ENCODE measurements around the gene PFDN6.
A peak's percentile ranks its signal among the peaks of the same experiment; 100 is the strongest.
"Not testable (repeated sequence)": the region's sequence is repeated elsewhere in the genome, so short reads cannot be mapped to it uniquely, and the experiment has no call there.

PFDN6 gene

GRCh38 chr6:33273924-33274902 lies 15.2 kb upstream of the PFDN6 start:
- no peak for DNase-seq (ENCODE audit: low read depth, low spot score)

- DNase-seq (ENCODE audit: low read depth, low spot score): not testable (repeated sequence)
Observed at GRCh38 chr6:33275795-33276580, 13.4 kb upstream of the PFDN6 start.

GRCh38 chr6:33276581-33276863 lies 12.9 kb upstream of the PFDN6 start:
- DNase-seq (ENCODE audit: low read depth, low spot score): no peak

- DNase-seq (ENCODE audit: low read depth, low spot score): peak; percentile 41
Observed at GRCh38 chr6:33276864-33277662, 12.3 kb upstream of the PFDN6 start, which contains the start of gene B3GALT4. Gene B3GALT4 (plus strand): TSS chr6:33277123. CDS start chr6:33277420, 297 bp downstream.

GRCh38 chr6:33277663-33278391 lies 11.6 kb upstream of the PFDN6 start:
- no peak for DNase-seq (ENCODE audit: low read depth, low spot score)

GRCh38 chr6:33278392-33278741 lies 11.0 kb upstream of the PFDN6 start:
- DNase-seq (ENCODE audit: low read depth, low spot score): no peak

- DNase-seq (ENCODE audit: low read depth, low spot score): no peak
Observed at GRCh38 chr6:33278810-33279209, 10.6 kb upstream of the PFDN6 start.

- no peak for DNase-seq (ENCODE audit: low read depth, low spot score)
Observed at GRCh38 chr6:33279257-33279695, 10.1 kb upstream of the PFDN6 start.

GRCh38 chr6:33279971-33280511 lies 9.4 kb upstream of the PFDN6 start:
- DNase-seq (ENCODE audit: low read depth, low spot score): no peak

- DNase-seq (ENCODE audit: low read depth, low spot score): no peak
Observed at GRCh38 chr6:33280539-33280938, 8.9 kb upstream of the PFDN6 start.

GRCh38 chr6:33285214-33285613 lies 4.2 kb upstream of the PFDN6 start:
- not testable (repeated sequence) for DNase-seq (ENCODE audit: low read depth, low spot score)

- no peak for DNase-seq (ENCODE audit: low read depth, low spot score)
Observed at GRCh38 chr6:33286946-33287914, 2.2 kb upstream of the PFDN6 start.

- DNase-seq (ENCODE audit: low read depth, low spot score): no peak
Observed at GRCh38 chr6:33288141-33288920, 1.1 kb upstream of the PFDN6 start.

- no peak for DNase-seq (ENCODE audit: low read depth, low spot score)
Observed at GRCh38 chr6:33289784-33290315, 449 bp downstream of the PFDN6 start.

- DNase-seq (ENCODE audit: low read depth, low spot score): no peak
Observed at GRCh38 chr6:33290459-33290858, 1.1 kb downstream of the PFDN6 start.

- no peak for DNase-seq (ENCODE audit: low read depth, low spot score)
Observed at GRCh38 chr6:33292996-33293682, 3.7 kb downstream of the PFDN6 start.

- DNase-seq (ENCODE audit: low read depth, low spot score): no peak
Observed at GRCh38 chr6:33294086-33294823, 4.9 kb downstream of the PFDN6 start.
